Suprapubic skin (tissue), 3 donors: Measurements from ENCODE around the gene UBQLN4.

Source experiments
- CTCF ChIP-seq, 2 donors: fragments of 200-600 bp in 1 of 2; fragments of 450-650 bp in 1 of 2; sonication (generic) in 1 of 2; IDR thresholded peaks; one replicate each; pipeline ENCODE4 v1.5.1; 2016 to 2019; ENCODE audit warnings: antibody characterized with exemption in 2 of 2, mild to moderate bottlenecking in 1 of 2, moderate library complexity in 1 of 2
- POLR2AphosphoS5 ChIP-seq, 3 donors: sonication (generic); formaldehyde crosslinking; IDR thresholded peaks; one replicate each; pipeline ENCODE4 v1.6.1; 2017; ENCODE audit warnings: antibody characterized with exemption in 3 of 3

GRCh38 chr1:156054500-156055280 is 1.1 kb upstream of the UBQLN4 start, which contains the start of gene LAMTOR2:
- TF ChIP-seq CTCF (IDR thresholded peaks at IDR 0.05) (no peak), POLR2AphosphoS5 (IDR thresholded peaks at IDR 0.05) (peak in 2 of 3 donors; percentile 61 to 62)
